A549 (cell line): Measurements from ENCODE around the gene C12orf43. TPM values are rescaled to one million over a fixed set of nuclear protein-coding genes. Genes with fewer than 3 reads are reported as not detected.

ENCODE experiments used
- ATAC-seq, 2 experiments: fragments of 200-7000 bp in 1 of 2; fragments of >200 bp in 1 of 2; cut with Nextera tagmentation in 1 of 2; cut with Tn5 transposase in 1 of 2; 3 replicates each; pipeline versions ENCODE4 v1.8.0 to v1.9.1; 2018 to 2020; ENCODE audit warnings: mild to moderate bottlenecking in 1 of 2, moderate library complexity in 1 of 2
- CTCF ChIA-PET: fragments of 300-600 bp; sonication (Branson Sonifier 250); formaldehyde crosslinking; extraction: SDS; loops from one replicate; lab custom pipeline; 2021; ENCODE audit warnings: antibody characterized with exemption, inconsistent platforms; lab: Yijun Ruan, JAX
- POLR2A ChIA-PET: fragments of 350-600 bp; formaldehyde crosslinking; extraction: SDS; loops from one replicate; lab custom pipeline; 2021; ENCODE audit warnings: antibody characterized with exemption, inconsistent platforms; lab: Yijun Ruan, JAX
- DNase-seq, 2 experiments: peaks; one replicate each; pipeline versions ENCODE4 v3.0.0 to v3.0.0-alpha.2; 2011 to 2016; ENCODE audit warnings: low read depth in 1 of 2, low spot score in 1 of 2
- FAIRE-seq: peaks from 2 replicates; lab custom pipeline; 2011; peaks lifted over from hg19 to GRCh38; lab: Jason Lieb, UNC
- H3K27ac ChIP-seq, 2 experiments: fragments of >200 bp; sonication (Bioruptor Twin); formaldehyde crosslinking; 3 replicates each; pipeline ENCODE4 v1.5.1; 2016 to 2017
- H3K4me1 ChIP-seq: fragments of >200 bp; sonication (Bioruptor Twin); formaldehyde crosslinking; 3 replicates; pipeline ENCODE4 v1.6.1; 2016
- H3K4me2 ChIP-seq: fragments of >200 bp; sonication (Bioruptor Twin); formaldehyde crosslinking; 3 replicates; pipeline ENCODE4 v1.6.1; 2016
- H3K4me3 ChIP-seq: fragments of >200 bp; sonication (Bioruptor Twin); formaldehyde crosslinking; 3 replicates; pipeline ENCODE4 v1.5.1; 2016
- H3K9me3 ChIP-seq: fragments of >200 bp; sonication (Bioruptor Twin); formaldehyde crosslinking; 3 replicates; pipeline ENCODE4 v1.6.1; 2016
- BHLHE40 ChIP-seq: IDR thresholded peaks from 2 replicates; pipeline ENCODE4 v1.6.1; 2012; ENCODE audit warnings: low read depth, low read length, inconsistent platforms
- CEBPB ChIP-seq, 2 experiments: fragments of >200 bp in 1 of 2; sonication (Bioruptor Twin) in 1 of 2; formaldehyde crosslinking in 1 of 2; IDR thresholded peaks; 2 replicates each; pipeline ENCODE4 v1.6.1; 2012 to 2016
- CHD4 ChIP-seq: fragments of 200-600 bp; sonication (generic); IDR thresholded peaks from 2 replicates; pipeline ENCODE4 v1.6.1; 2016; ENCODE audit warnings: antibody characterized with exemption, mild to moderate bottlenecking, borderline replicate concordance
- CTCF ChIP-seq: fragments of >200 bp; sonication (Bioruptor Twin); formaldehyde crosslinking; IDR thresholded peaks from 3 replicates; pipeline ENCODE4 v1.5.1; 2016
- EHF ChIP-seq: fragments of 250-450 bp; sonication (Bioruptor Pico); IDR thresholded peaks from 2 replicates; pipeline ENCODE4 v1.5.0; 2020; ENCODE audit warnings: mild to moderate bottlenecking
- ELK1 ChIP-seq: fragments of 150-350 bp; IDR thresholded peaks from 2 replicates; pipeline ENCODE4 v1.6.1; 2014; ENCODE audit warnings: low read depth, mild to moderate bottlenecking, low read length
- ESRRA ChIP-seq: fragments of 150-350 bp; IDR thresholded peaks from 2 replicates; pipeline ENCODE4 v1.6.1; 2014; ENCODE audit warnings: mild to moderate bottlenecking, low read length, borderline replicate concordance
- FOSL2 ChIP-seq, 2 experiments: fragments of 450-650 bp in 1 of 2; fragments of >200 bp in 1 of 2; sonication (Bioruptor Twin) in 1 of 2; formaldehyde crosslinking; IDR thresholded peaks; 2 replicates each; pipeline versions ENCODE4 v1.5.0 to v1.6.1; 2016 to 2020; ENCODE audit warnings: mild to moderate bottlenecking in 1 of 2, moderate library complexity in 1 of 2
- GATA3 ChIP-seq: IDR thresholded peaks from 2 replicates; pipeline ENCODE4 v1.6.1; 2012; ENCODE audit warnings: borderline replicate concordance
- HDAC2 ChIP-seq: fragments of 200-600 bp; sonication (generic); IDR thresholded peaks from 2 replicates; pipeline ENCODE4 v1.6.1; 2016
- HOXA7 ChIP-seq: fragments of 250-450 bp; sonication (Bioruptor Pico); IDR thresholded peaks from 2 replicates; pipeline ENCODE4 v1.5.0; 2020; ENCODE audit warnings: mild to moderate bottlenecking, moderate library complexity
- HOXB13 ChIP-seq: fragments of 250-450 bp; sonication (Bioruptor Pico); IDR thresholded peaks from 2 replicates; pipeline ENCODE4 v1.5.0; 2020; ENCODE audit warnings: low read depth, mild to moderate bottlenecking, moderate library complexity
- HOXB5 ChIP-seq: fragments of 250-450 bp; sonication (Bioruptor Pico); IDR thresholded peaks from 2 replicates; pipeline ENCODE4 v1.5.0; 2020; ENCODE audit warnings: mild to moderate bottlenecking, moderate library complexity
- JUN ChIP-seq, 2 experiments: fragments of >200 bp; sonication (Bioruptor Twin); formaldehyde crosslinking; IDR thresholded peaks; 2 replicates in 1 of 2; 3 replicates in 1 of 2; pipeline ENCODE4 v1.6.1; 2016 to 2017
- KDM1A ChIP-seq: fragments of 200-600 bp; sonication (generic); IDR thresholded peaks from 2 replicates; pipeline ENCODE4 v1.6.1; 2016; ENCODE audit warnings: low read depth, mild to moderate bottlenecking
- KDM5A ChIP-seq: fragments of 200-600 bp; sonication (generic); IDR thresholded peaks from 2 replicates; pipeline ENCODE4 v1.6.1; 2016; ENCODE audit warnings: antibody characterized with exemption, mild to moderate bottlenecking
- MAFK ChIP-seq: fragments of 450-650 bp; IDR thresholded peaks from 2 replicates; pipeline ENCODE4 v1.6.1; 2014; ENCODE audit not compliant: partially characterized antibody
- NFE2L2 ChIP-seq: fragments of 150-350 bp; conservative IDR thresholded peaks from 2 replicates; pipeline ENCODE4 v1.6.1; 2014; ENCODE audit warnings: low read length
- NR3C1 ChIP-seq: fragments of >200 bp; sonication (Bioruptor Twin); formaldehyde crosslinking; IDR thresholded peaks from 3 replicates; pipeline ENCODE4 v1.6.1; 2017
- PHF8 ChIP-seq: fragments of 200-600 bp; sonication (generic); IDR thresholded peaks from 2 replicates; pipeline ENCODE4 v1.6.1; 2016; ENCODE audit warnings: low read depth, mild to moderate bottlenecking, antibody characterized with exemption, moderate library complexity, borderline replicate concordance
- RAD21 ChIP-seq, 2 experiments: fragments of >200 bp in 1 of 2; sonication (Bioruptor Twin) in 1 of 2; formaldehyde crosslinking in 1 of 2; IDR thresholded peaks in 1 of 2; conservative IDR thresholded peaks in 1 of 2; 2 replicates in 1 of 2; 3 replicates in 1 of 2; pipeline ENCODE4 v1.6.1; 2012 to 2018; ENCODE audit warnings: inconsistent platforms in 1 of 2
- RARB ChIP-seq: fragments of 250-450 bp; sonication (Bioruptor Pico); IDR thresholded peaks from 2 replicates; pipeline ENCODE4 v1.8.0; 2021; ENCODE audit warnings: mild to moderate bottlenecking, moderate library complexity
- RCOR1 ChIP-seq: fragments of 150-350 bp; IDR thresholded peaks from 2 replicates; pipeline ENCODE4 v1.6.1; 2014; ENCODE audit warnings: antibody characterized with exemption, low read length, low read depth
- RNF2 ChIP-seq: fragments of 200-600 bp; sonication (generic); IDR thresholded peaks from 2 replicates; pipeline ENCODE4 v1.6.1; 2016; ENCODE audit warnings: low read depth, mild to moderate bottlenecking, antibody characterized with exemption, moderate library complexity, borderline replicate concordance
- SMC3 ChIP-seq: fragments of >200 bp; sonication (Bioruptor Twin); formaldehyde crosslinking; IDR thresholded peaks from 3 replicates; pipeline ENCODE4 v1.6.1; 2018; ENCODE audit warnings: inconsistent platforms
- TP53 ChIP-seq: fragments of 250-450 bp; sonication (Bioruptor Pico); IDR thresholded peaks from 2 replicates; pipeline ENCODE4 v1.5.0; 2021; ENCODE audit warnings: mild to moderate bottlenecking, moderate library complexity
- ZC3H11A ChIP-seq: fragments of 450-650 bp; IDR thresholded peaks from 2 replicates; pipeline ENCODE4 v1.6.1; 2014; ENCODE audit warnings: antibody characterized with exemption, mild to moderate bottlenecking
- ZSCAN20 ChIP-seq: fragments of 250-450 bp; sonication (Bioruptor Pico); IDR thresholded peaks from 2 replicates; pipeline ENCODE4 v1.8.0; 2022; ENCODE audit warnings: mild to moderate bottlenecking, moderate library complexity
- WGBS: methylation state at CpG from one replicate; pipeline ENCODE4 v1.1.6; 2017; ENCODE audit errors: missing lambda C conversion rate; 5-methylcytosine and 5-hydroxymethylcytosine counted together
- polyA plus RNA-seq, 4 experiments: library from polyadenylated mRNA; depleted of rRNA in 3 of 4; stranded (reverse); fragments of >200 nt; fragmentation: RNase III in 1 of 4; extraction: RNeasy Plus Mini Kit Qiagen cat#74134 plus additional on column Dnase treatment in 1 of 4; gene quantifications; 2 replicates in 3 of 4; 3 replicates in 1 of 4; pipeline ENCODE4 v1.2.3, GENCODE V29; 2011 to 2017
- TF ChIP-seq, protein P1 (sequence below): IDR thresholded peaks from 2 replicates; pipeline ENCODE4 v1.6.1; 2012
- TF ChIP-seq, protein P2 (sequence below): fragments of 450-650 bp; IDR thresholded peaks from 2 replicates; pipeline ENCODE4 v1.6.1; 2014; ENCODE audit warnings: antibody characterized with exemption

The C12orf43 gene
- polyA plus RNA-seq, 2 of the 4 experiments (the other 2 are of a cell fraction): 20.0 to 20.5 TPM

DNA sequence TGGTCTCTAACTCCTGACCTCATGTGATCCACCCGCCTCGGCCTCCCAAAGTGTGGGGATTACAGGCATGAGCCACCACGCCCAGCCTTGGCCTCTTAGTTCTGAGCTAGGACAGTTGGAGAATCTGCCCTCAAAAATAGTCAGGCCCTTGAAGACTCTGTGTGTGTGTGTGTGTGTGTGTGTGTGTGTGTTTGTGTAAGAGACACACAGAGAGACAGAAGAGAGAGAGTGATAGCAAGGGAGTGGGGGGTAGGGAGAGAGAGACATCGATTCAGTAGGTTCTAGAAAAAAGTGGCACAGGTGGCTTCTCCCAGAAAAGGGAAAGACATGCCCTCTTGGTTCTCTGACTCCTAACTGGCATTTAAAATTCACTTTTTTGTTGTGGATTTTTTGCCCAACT lies 32.5 kb downstream of the C12orf43 start:
- Histone ChIP-seq H3K27ac (peak overlapping the region; percentile 96 to 98), H3K4me1 (peaks cover 71% of the 10 kb centered on the region), H3K9me3 (no peaks in the 10 kb centered on the region), H3K4me2 (peak overlapping the region; percentile 61)
- WGBS: 54% methylated on average over 4 of the region's 4 CpGs
- POLR2A ChIA-PET: interaction anchor here (0.6 to 0.7 kb wide), 2 partner anchors 8 to 43 kb away, joined by 3 read pairs; no protein-coding TSS in a partner anchor
- no peak for TF ChIP-seq RARB
- TF ChIP-seq, protein P1, sequence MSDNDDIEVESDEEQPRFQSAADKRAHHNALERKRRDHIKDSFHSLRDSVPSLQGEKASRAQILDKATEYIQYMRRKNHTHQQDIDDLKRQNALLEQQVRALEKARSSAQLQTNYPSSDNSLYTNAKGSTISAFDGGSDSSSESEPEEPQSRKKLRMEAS: no peak
- no peak for TF ChIP-seq JUN (IDR thresholded peaks at IDR 0.05)
- no peak for TF ChIP-seq SMC3
- no peak for TF ChIP-seq KDM5A
- TF ChIP-seq GATA3: no peak
- no peak for TF ChIP-seq MAFK
- TF ChIP-seq NR3C1: no peak
- TF ChIP-seq FOSL2 (IDR thresholded peaks at IDR 0.05): no peak
- TF ChIP-seq FOSL2 (CRISPR knock-in tag; IDR thresholded peaks at IDR 0.05): no peak
- TF ChIP-seq NFE2L2: no peak
- TF ChIP-seq BHLHE40: no peak
- no peak for TF ChIP-seq HOXB5 (CRISPR knock-in tag)
- no peak for TF ChIP-seq CEBPB (IDR thresholded peaks at IDR 0.05)
- TF ChIP-seq, all 56 proteins: peak for 0
- no peak for ATAC-seq
- H3K4me3 ChIP-seq: no peak overlapping the region
- CTCF ChIA-PET: interaction anchor here (0.6 to 10.1 kb wide), 7 partner anchors 11 to 337 kb away, joined by 3 to 69 read pairs (median 3); no protein-coding TSS in a partner anchor
- no peak for FAIRE-seq
- peak in 1 of 2 experiments; percentile 59 for DNase-seq

- TF ChIP-seq TP53 (no peak), HOXA7 (CRISPR knock-in tag) (no peak), CHD4 (peak; percentile 96), HDAC2 (peak; percentile 89), PHF8 (no peak), RCOR1 (peak; percentile 11; the same call in 1 of the 2 replicates), KDM1A (peak; percentile 98)
- TF ChIP-seq, protein P1: no peak
- TF ChIP-seq, all 56 proteins: peak for 4
- peak overlapping the region; percentile 96 to 98 for H3K27ac ChIP-seq
- FAIRE-seq (no peak), DNase-seq (no peak), ATAC-seq (no peak)
- CTCF ChIA-PET: interaction anchor here (2.2 to 10.1 kb wide), 4 partner anchors 10 to 401 kb away, joined by 6 to 69 read pairs (median 37); partner anchors contain the start of gene POP5
- no peak overlapping the region for H3K4me3 ChIP-seq
- no peaks in the 10 kb centered on the region for H3K9me3 ChIP-seq
- peaks cover 79% of the 10 kb centered on the region for H3K4me1 ChIP-seq
- POLR2A ChIA-PET: no interaction called here
- WGBS: 78% methylated on average over 7 of the region's 7 CpGs
- H3K4me2 ChIP-seq: peak overlapping the region; percentile 61; the same call in 2 of the 3 replicates
Measured at GRCh38 chr12:120982659-120983058, 33.6 kb downstream of the C12orf43 start.

DNA sequence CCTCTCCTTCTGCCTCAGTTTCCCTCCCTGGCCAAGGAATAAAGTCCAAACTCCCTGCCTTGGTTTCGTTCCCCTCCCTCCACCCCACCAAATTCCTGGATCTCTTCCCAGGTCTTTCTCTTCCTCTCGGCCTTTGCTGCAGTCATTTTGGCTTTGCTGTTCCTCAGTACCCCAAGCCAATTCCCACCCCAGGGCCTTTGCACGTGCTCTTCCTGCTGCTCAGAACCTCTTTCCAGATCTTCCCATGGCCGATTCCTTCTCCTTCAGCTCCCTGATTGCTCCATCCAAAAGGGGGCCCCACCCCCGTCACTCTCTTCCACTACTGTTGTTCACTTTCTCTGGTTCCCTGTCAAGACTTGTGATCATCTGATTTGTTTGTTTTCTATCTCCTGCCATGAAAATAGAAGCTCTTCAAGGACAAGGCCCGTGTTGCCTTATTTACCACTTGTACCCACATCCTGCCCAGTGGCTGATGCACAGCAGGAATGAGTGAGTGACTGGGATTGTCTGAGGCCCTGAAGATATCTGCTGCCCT lies 34.8 kb downstream of the C12orf43 start:
- peak in 1 of 2 experiments; percentile 87 for DNase-seq
- Histone ChIP-seq H3K4me3 (peak overlapping the region; percentile 57; the same call in 2 of the 3 replicates), H3K9me3 (no peaks in the 10 kb centered on the region), H3K4me1 (peaks cover 87% of the 10 kb centered on the region), H3K4me2 (peak overlapping the region; percentile 97), H3K27ac (peak overlapping the region; percentile 96 to 98)
- CTCF ChIA-PET: interaction anchor here (0.7 to 10.1 kb wide), 9 partner anchors 9 to 400 kb away, joined by 3 to 69 read pairs (median 6); partner anchors contain the start of gene POP5
- FAIRE-seq: no peak
- 14% methylated on average over 6 of the region's 6 CpGs for WGBS
- POLR2A ChIA-PET: interaction anchor here (0.6 kb wide), 1 partner anchor 15 kb away, joined by 4 read pairs; no protein-coding TSS in a partner anchor
- ATAC-seq: peak in 1 of 2 experiments; percentile 9; a peak in 3 of 6 replicates
- no peak for TF ChIP-seq ZSCAN20 (CRISPR knock-in tag)
- no peak for TF ChIP-seq MAFK
- TF ChIP-seq ELK1: no peak
- no peak for TF ChIP-seq HOXA7 (CRISPR knock-in tag)
- no peak for TF ChIP-seq CTCF
- no peak for TF ChIP-seq RNF2
- TF ChIP-seq HOXB5 (CRISPR knock-in tag): no peak
- no peak for TF ChIP-seq ESRRA
- TF ChIP-seq TP53: no peak
- no peak for TF ChIP-seq ZC3H11A
- TF ChIP-seq, protein P2, sequence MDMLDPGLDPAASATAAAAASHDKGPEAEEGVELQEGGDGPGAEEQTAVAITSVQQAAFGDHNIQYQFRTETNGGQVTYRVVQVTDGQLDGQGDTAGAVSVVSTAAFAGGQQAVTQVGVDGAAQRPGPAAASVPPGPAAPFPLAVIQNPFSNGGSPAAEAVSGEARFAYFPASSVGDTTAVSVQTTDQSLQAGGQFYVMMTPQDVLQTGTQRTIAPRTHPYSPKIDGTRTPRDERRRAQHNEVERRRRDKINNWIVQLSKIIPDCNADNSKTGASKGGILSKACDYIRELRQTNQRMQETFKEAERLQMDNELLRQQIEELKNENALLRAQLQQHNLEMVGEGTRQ: no peak
- peak; percentile 89; the same call in 1 of the 2 replicates for TF ChIP-seq EHF
- TF ChIP-seq, protein P1: peak; percentile 72
- TF ChIP-seq KDM5A: no peak
- TF ChIP-seq RAD21 (conservative IDR thresholded peaks at IDR 0.05 in 1 of 2, IDR thresholded peaks at IDR 0.05 in 1 of 2): no peak
- peak; percentile 86; the same call in 1 of the 2 replicates for TF ChIP-seq HOXB13 (CRISPR knock-in tag)
